HPDE6-E6E7 (cell line): Measurements from ENCODE around the gene OSBPL3.

Experiments used
- DNase-seq: peaks from one replicate; pipeline ENCODE4 v3.0.0; 2011; ENCODE audit warnings: missing footprints; ENCODE audit errors: extremely low spot score

The OSBPL3 gene

GRCh38 chr7:24863626-24864025 is 116.4 kb downstream of the OSBPL3 start:
- DNase-seq, result no peak

DNA sequence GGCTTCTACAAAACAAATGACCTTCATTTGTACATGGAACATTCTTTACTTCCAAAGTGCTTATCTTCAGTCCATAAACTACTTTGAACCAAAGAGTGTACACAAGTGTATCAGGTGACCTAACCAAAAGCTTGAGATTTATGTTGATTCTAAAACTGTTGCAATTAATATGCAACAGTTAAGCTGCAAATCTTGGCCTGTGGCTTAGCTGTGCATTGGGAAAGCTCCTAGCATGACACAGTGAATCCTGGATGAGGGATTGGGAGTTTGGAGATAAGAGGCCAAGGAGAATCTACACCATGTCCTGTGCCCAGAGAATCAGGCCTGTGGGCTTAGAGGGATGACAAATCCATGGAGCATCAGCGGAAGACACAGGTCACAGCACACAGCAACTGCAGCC is 117.5 kb downstream of the OSBPL3 start:
- no peak for DNase-seq

DNA sequence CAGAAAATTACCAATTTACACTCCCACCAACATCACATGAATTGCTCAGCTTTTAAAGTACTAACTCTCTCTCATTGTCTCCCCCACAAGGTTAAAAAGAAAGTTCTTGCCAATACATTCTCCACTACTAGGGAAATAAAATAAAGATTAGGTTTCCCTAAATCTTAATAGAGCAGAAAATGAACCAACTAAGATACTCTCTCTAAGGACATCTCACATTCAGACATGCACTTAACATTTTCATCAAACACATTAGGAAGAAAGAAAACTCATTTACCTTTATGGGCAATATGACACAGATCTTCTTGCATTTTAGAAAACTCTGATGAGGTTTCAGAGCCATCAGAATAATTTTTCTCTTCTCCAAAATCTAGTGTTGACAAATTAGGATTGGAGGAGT is 118.6 kb downstream of the OSBPL3 start:
- DNase-seq, result no peak

- no peak for DNase-seq
These were observed 119.4 kb downstream of the OSBPL3 start for GRCh38 chr7:24860611-24861010.

DNA sequence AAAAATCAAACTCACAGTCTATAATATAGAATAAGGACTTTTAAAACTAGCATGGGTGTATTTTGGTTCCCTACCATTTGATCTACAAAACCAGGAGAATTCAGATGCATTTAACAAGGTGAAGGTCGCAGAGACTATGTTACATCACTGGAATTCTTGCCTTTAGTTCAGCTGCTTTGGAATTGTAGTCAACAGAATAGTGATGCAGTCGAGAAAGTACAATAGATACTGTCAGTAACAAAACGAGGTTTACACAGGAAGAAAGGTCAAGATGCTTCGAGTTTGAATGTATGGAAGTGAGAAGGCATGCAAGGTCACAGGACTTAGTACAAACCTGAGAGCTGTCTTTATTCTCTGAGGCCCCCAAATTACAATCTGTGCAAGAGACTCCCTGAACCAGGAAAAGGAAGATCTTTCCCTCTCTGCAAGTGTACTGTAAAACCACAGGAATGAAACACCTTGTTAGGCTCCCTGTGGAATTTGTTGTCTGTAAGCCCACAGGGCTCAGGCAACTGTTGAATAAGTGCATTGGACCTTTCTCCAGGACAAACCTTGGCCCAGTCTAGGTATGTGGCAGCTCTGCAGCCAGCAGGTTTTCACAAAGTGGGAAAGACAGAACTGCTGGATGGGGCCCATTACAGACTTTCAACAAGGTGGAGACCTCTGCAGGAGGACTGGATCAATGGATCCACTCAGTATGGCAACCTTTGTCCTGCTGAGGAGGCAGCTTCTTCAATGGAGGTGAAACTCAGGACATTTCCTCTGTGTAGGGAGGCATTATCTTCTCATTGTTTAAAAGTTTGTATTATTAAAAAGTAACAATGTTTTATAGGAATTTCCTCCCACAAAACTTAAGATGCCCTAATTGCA is 121.6 kb downstream of the OSBPL3 start:
- DNase-seq, result no peak

DNA sequence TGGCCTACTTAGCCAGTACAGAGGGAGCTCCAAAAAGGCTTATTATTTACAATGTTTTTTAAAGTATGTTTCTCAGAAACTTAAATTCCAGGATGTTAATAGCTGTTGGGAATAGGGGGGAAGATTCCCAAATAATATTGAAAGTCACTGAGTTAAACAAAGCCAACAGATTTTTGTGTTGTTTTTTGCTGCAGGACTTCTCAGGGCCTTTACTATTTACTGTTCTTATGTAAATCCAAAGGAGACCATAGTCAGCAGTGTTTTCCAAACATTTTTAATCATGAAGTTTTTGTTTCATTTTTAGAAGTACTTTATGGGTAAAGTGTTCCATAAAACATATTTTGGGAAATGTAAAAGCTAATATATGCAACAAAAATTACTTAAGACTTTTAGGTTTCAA is 122.4 kb downstream of the OSBPL3 start:
- no peak for DNase-seq

DNA sequence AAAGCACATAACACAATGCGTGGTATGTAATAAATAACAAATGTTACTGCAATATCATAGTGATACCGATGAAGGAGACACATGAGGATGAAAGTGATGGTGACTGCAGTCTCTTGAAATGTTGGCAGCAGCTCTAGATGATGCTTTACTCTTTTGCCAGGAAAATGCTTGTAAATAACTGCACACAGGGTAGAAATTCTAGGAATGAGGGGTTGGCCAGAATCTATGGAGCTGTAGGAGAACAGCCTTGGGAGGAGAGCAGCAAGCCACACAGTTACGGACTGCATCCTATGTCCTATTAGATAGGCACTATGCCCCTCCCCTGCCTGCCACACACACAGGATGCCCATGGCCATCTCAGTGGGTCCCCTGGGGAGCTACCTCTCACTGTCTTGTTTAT is 125.1 kb downstream of the OSBPL3 start:
- DNase-seq, result no peak

- peak; percentile 29 for DNase-seq
These were observed 128.2 kb downstream of the OSBPL3 start for GRCh38 chr7:24851786-24852185.

- DNase-seq, result no peak
These were observed 131.1 kb downstream of the OSBPL3 start for GRCh38 chr7:24848878-24849277.

DNA sequence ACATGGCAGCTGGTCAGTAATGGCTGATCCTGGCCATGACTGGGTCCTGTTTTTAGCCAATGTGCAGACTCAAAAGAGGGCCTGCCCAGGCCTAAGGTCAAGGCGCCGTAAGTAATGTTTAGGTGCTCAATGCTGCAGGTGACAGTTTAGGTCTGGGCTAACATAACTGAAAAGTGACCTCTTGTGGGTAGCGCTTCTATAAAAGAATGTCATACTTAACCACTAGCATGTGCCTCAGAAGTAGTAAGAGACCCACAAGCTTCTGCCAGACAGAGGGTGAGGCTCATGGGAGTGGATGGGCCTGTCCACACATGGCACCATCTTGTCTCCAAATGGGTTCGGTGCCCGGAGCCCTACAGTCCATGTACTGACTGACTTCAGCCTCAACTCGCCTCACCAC is 132.2 kb downstream of the OSBPL3 start:
- DNase-seq, result no peak

GRCh38 chr7:24843821-24844434 is 136.1 kb downstream of the OSBPL3 start:
- no peak for DNase-seq

GRCh38 chr7:24842449-24843241 is 137.3 kb downstream of the OSBPL3 start:
- DNase-seq, result no peak

- no peak for DNase-seq
These were observed 137.9 kb downstream of the OSBPL3 start for GRCh38 chr7:24842029-24842428.

GRCh38 chr7:24840563-24840962 is 139.4 kb downstream of the OSBPL3 start:
- DNase-seq, result no peak

DNA sequence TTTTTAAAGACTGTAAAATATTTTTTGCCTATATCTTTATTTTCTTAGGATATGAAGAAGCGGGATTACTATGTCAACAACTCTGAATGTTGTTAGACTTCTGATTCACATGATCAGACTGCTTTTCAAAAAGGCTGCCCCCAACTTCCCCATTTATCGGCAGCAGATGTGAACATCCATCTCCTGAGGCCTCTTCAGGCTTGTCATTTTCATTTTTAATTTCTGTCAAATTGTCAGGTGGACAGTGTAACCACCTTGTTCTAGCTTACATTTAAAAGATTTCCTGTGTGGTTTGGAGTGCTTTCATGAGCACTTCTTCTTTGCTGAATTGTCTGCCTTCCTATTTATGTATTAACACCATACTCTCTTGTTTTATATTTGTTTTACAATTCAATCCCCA is 143.9 kb downstream of the OSBPL3 start:
- DNase-seq, result no peak

DNA sequence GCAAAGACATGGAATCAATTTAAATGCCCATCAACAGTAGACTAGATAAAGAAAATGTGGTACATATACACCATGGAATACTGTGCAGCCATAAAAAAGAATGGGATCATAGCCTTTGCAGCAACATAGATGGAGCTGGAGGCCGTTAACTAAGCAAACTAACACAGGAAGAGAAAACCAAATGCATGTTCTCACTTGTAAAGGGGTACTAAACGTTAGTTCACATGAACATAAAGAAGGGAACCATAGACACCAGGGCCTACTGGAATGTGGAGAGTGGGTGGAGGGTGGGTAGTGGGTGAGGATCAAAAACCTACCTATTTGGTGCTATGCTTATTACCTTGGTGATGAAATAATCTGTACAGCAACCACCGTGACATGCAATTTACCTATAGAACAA is 144.3 kb downstream of the OSBPL3 start:
- DNase-seq, result no peak

- DNase-seq, result no peak
These were observed 145.7 kb downstream of the OSBPL3 start for GRCh38 chr7:24834128-24834798.

GRCh38 chr7:24833549-24833948 is 146.4 kb downstream of the OSBPL3 start:
- no peak for DNase-seq

- no peak for DNase-seq
These were observed 148.7 kb downstream of the OSBPL3 start for GRCh38 chr7:24831240-24831639.

DNA sequence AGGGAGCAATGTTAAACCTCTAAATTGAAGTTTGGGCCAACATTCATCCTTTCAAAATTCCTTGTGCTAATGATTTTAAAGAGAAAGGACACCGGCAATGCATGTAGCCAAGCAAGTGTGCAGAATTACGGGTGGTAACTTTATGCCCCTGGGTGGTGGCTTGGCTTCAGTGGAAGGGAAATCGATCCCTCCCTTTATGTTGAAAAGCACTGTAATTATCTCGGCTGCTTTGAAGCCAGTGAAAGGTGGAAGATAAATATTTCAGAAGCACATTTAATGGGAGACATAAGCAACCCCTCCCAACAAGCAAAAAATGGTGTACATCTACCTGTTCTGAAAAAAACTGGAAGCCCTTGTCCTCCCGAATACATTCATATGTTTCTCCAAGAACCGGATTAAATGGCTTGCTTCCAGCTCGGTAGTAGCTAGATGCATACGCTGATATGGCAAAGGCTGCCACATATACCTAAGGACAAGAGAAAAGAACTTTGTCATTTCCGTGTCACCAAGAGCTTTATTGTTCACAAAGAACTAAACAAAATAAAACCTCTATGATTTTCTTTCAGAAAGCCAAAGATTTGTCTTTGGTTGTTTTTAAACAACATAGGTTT is 149.4 kb downstream of the OSBPL3 start:
- DNase-seq, result no peak

GRCh38 chr7:24829787-24830186 is 150.2 kb downstream of the OSBPL3 start:
- peak; percentile 53 for DNase-seq
